HG02970 (cell line): Measurements from ENCODE around the gene LMX1A.

ENCODE experiments used
- ATAC-seq: cut with Tn5 transposase; IDR thresholded peaks from one replicate; pipeline ENCODE4 v1.9.1; 2021; ENCODE audit warnings: mild to moderate bottlenecking, moderate library complexity, moderate number of reproducible peaks; ENCODE audit not compliant: unreplicated experiment, low FRiP score

LMX1A gene

GRCh38 chr1:165355977-165356811 is at the start of gene LMX1A:
TSS of gene LMX1A (minus strand) at chr1:165356715. CDS start at chr1:165355559, 1,156 bp downstream.
- ATAC-seq: no peak

GRCh38 chr1:165403835-165404482 is 47.4 kb upstream of the LMX1A start:
- no peak for ATAC-seq

GRCh38 chr1:165402517-165403111 is 46.1 kb upstream of the LMX1A start:
- ATAC-seq: no peak

- no peak for ATAC-seq
Observed at GRCh38 chr1:165397944-165398343, 41.4 kb upstream of the LMX1A start.

- no peak for ATAC-seq
Observed at GRCh38 chr1:165395901-165396300, 39.4 kb upstream of the LMX1A start.

GRCh38 chr1:165395478-165395877 is 39.0 kb upstream of the LMX1A start:
- ATAC-seq: no peak

- ATAC-seq: peak; percentile 97
Observed at GRCh38 chr1:165392634-165393571, 36.4 kb upstream of the LMX1A start.

GRCh38 chr1:165389609-165390008 is 33.1 kb upstream of the LMX1A start:
- ATAC-seq: no peak

GRCh38 chr1:165387961-165388360 is 31.4 kb upstream of the LMX1A start:
- ATAC-seq: no peak

- no peak for ATAC-seq
Observed at GRCh38 chr1:165387505-165387904, 31.0 kb upstream of the LMX1A start.

GRCh38 chr1:165383599-165384405 is 27.3 kb upstream of the LMX1A start:
- ATAC-seq: no peak

GRCh38 chr1:165383067-165383466 is 26.6 kb upstream of the LMX1A start:
- ATAC-seq: no peak

- ATAC-seq: no peak
Observed at GRCh38 chr1:165381745-165382505, 25.4 kb upstream of the LMX1A start.

GRCh38 chr1:165376811-165377311 is 20.3 kb upstream of the LMX1A start:
- no peak for ATAC-seq

- ATAC-seq: no peak
Observed at GRCh38 chr1:165376041-165376810, 19.7 kb upstream of the LMX1A start.

GRCh38 chr1:165375623-165376022 is 19.1 kb upstream of the LMX1A start:
- ATAC-seq: no peak

- ATAC-seq: no peak
Observed at GRCh38 chr1:165371588-165372225, 15.2 kb upstream of the LMX1A start.
